CD4-positive, alpha-beta memory T cell (primary cell): Measurements from ENCODE around the gene PHACTR3. TPM values are rescaled to one million over a fixed set of nuclear protein-coding genes. Genes with fewer than 3 reads are reported as not detected.

ENCODE experiments used
- CTCF ChIA-PET: fragments of 350-600 bp; sonication (Branson Sonifier 250); formaldehyde crosslinking; loops from one replicate; lab custom pipeline; 2021; ENCODE audit warnings: inconsistent platforms; ENCODE audit not compliant: partially characterized antibody; lab: Charles Lee
- POLR2A ChIA-PET: fragments of 350-600 bp; sonication (Branson Sonifier 250); formaldehyde crosslinking; loops from one replicate; lab custom pipeline; 2021; ENCODE audit not compliant: partially characterized antibody; lab: Charles Lee
- DNase-seq, 5 donors: peaks; one replicate each; pipeline versions ENCODE4 v3.0.0 to v3.0.0-alpha.2; 2020 to 2022; ENCODE audit warnings: mixed read lengths in 1 of 5
- H3K27ac ChIP-seq: one replicate; pipeline ENCODE4 v1.7.0; 2013; ENCODE audit warnings: low read depth, low read length
- H3K27me3 ChIP-seq: 2 replicates; pipeline ENCODE4 v1.7.0; 2013; ENCODE audit warnings: mild to moderate bottlenecking, low read length, moderate library complexity; ENCODE audit not compliant: insufficient read depth
- H3K36me3 ChIP-seq: 2 replicates; pipeline ENCODE4 v1.7.0; 2013; ENCODE audit warnings: mild to moderate bottlenecking, low read length, moderate library complexity; ENCODE audit not compliant: insufficient read depth
- H3K4me1 ChIP-seq: 2 replicates; pipeline ENCODE4 v1.7.0; 2013; ENCODE audit warnings: mild to moderate bottlenecking, low read length, moderate library complexity; ENCODE audit not compliant: insufficient read depth
- H3K4me3 ChIP-seq, 2 donors: one replicate each; pipeline ENCODE4 v1.7.0; 2013; ENCODE audit warnings: low read length in 2 of 2, mild to moderate bottlenecking in 1 of 2
- H3K9me3 ChIP-seq, 2 donors: one replicate each; pipeline ENCODE4 v1.7.0; 2013; ENCODE audit warnings: low read length in 2 of 2, control low read depth in 1 of 2; ENCODE audit not compliant: control insufficient read depth in 1 of 2
- H3K27ac Mint-ChIP-seq, 7 donors: one replicate each; pipeline ENCODE4 v1.8.0; 2020 to 2021; ENCODE audit warnings: mixed read lengths in 7 of 7, mild to moderate bottlenecking in 6 of 7, inconsistent platforms in 3 of 7, moderate library complexity in 3 of 7
- H3K27me3 Mint-ChIP-seq, 2 donors: one replicate each; pipeline ENCODE4 v1.8.0; 2020 to 2021; ENCODE audit warnings: mixed read lengths in 2 of 2
- H3K36me3 Mint-ChIP-seq, 2 donors: one replicate each; pipeline ENCODE4 v1.8.0; 2020 to 2021; ENCODE audit warnings: mixed read lengths in 2 of 2, inconsistent platforms in 1 of 2, mild to moderate bottlenecking in 1 of 2
- H3K4me1 Mint-ChIP-seq, 4 donors: one replicate each; pipeline ENCODE4 v1.8.0; 2020 to 2021; ENCODE audit warnings: mixed read lengths in 4 of 4, mild to moderate bottlenecking in 1 of 4
- H3K4me3 Mint-ChIP-seq, 8 donors: one replicate each; pipeline ENCODE4 v1.8.0; 2020 to 2021; ENCODE audit warnings: mixed read lengths in 8 of 8, mild to moderate bottlenecking in 7 of 8, moderate library complexity in 6 of 8, inconsistent platforms in 3 of 8
- H3K9me3 Mint-ChIP-seq, 8 donors: one replicate each; pipeline ENCODE4 v1.8.0; 2020 to 2021; ENCODE audit warnings: mixed read lengths in 8 of 8, mild to moderate bottlenecking in 5 of 8, inconsistent platforms in 3 of 8, moderate library complexity in 1 of 8
- intact Hi-C: fragments of 100-400 bp; cut with micrococcal nuclease; formaldehyde crosslinking; loops from one replicate; pipeline ENCODE4 v1.15.1; 2023
- polyA plus RNA-seq, 2 donors: library from polyadenylated mRNA; unstranded; fragments of 300-500 nt; fragmentation: Illumina TruSeq; gene quantifications; one replicate each; pipeline ENCODE4 v1.2.3, GENCODE V29; 2021
- total RNA-seq, 2 experiments: library from RNA; stranded (reverse); gene quantifications; one replicate each; pipeline ENCODE4 v1.2.3, GENCODE V29; 2021

The PHACTR3 gene
- total and polyA plus RNA-seq, 4 experiments from 2014 or later, result not detected

- no peak for DNase-seq
- H3K9me3 ChIP-seq, result no peaks in the 10 kb centered on the region
- H3K27me3 ChIP-seq, result no peaks in the 10 kb centered on the region
- no peaks in the 10 kb centered on the region for H3K4me1 ChIP-seq
- Mint-ChIP-seq H3K36me3 (no peaks in the 10 kb centered on the region), H3K4me1 (peaks cover 0 to 2% (median 0%) of the 10 kb centered on the region in 4 donors), H3K27me3 (peaks cover 2% of the 10 kb centered on the region in 2 donors), H3K4me3 (no peak overlapping the region), H3K9me3 (peaks cover 0 to 2% (median 0%) of the 10 kb centered on the region in 8 donors), H3K27ac (no peak overlapping the region)
- H3K27ac ChIP-seq, result no peak overlapping the region
- no peak overlapping the region for H3K4me3 ChIP-seq
- intact Hi-C loops, result no loop called here
- H3K36me3 ChIP-seq, result no peaks in the 10 kb centered on the region
- ChIA-PET POLR2A (no interaction called here), CTCF (no interaction called here)
These were observed 139.0 kb downstream of the PHACTR3 start for GRCh38 chr20:59743308-59743707.

GRCh38 chr20:59743767-59744485, 139.6 kb downstream of the PHACTR3 start:
- peaks cover 0 to 2% (median 0%) of the 10 kb centered on the region in 4 donors for H3K4me1 Mint-ChIP-seq
- no peak overlapping the region for H3K27ac Mint-ChIP-seq

DNA sequence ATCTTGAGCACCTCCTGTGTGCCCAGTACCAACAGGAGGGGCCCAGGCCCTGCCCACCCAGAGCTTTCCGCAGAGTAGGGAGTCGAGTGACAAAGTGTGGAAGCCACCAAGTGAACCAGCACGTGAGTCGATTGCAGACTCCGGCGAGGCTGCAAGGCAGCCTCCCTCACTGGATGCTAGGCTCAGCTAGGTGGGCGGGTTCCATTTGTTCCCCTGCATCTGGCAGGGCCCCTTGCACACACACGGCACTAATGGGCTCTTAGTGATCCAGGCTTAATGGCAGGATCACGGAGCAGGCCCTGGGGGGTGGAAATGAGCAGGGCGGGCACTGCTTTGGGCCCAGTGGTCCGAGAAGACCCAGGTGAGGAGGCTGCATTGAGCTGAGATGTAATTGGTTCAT, 140.4 kb downstream of the PHACTR3 start:
- peaks cover 0 to 2% (median 0%) of the 10 kb centered on the region in 4 donors for H3K4me1 Mint-ChIP-seq
- POLR2A ChIA-PET, result no interaction called here
- H3K9me3 Mint-ChIP-seq, result no peaks in the 10 kb centered on the region
- no peak overlapping the region for H3K27ac Mint-ChIP-seq
- Histone ChIP-seq H3K4me3 (no peak overlapping the region), H3K36me3 (no peaks in the 10 kb centered on the region), H3K27me3 (no peaks in the 10 kb centered on the region), H3K27ac (no peak overlapping the region), H3K9me3 (no peaks in the 10 kb centered on the region), H3K4me1 (no peaks in the 10 kb centered on the region)
- intact Hi-C loops, result no loop called here
- H3K4me3 Mint-ChIP-seq, result no peak overlapping the region
- no peak for DNase-seq
- H3K36me3 Mint-ChIP-seq, result no peaks in the 10 kb centered on the region
- peaks cover 2% of the 10 kb centered on the region in 2 donors for H3K27me3 Mint-ChIP-seq
- CTCF ChIA-PET, result no interaction called here

More at GRCh38 chr20:59743767-59744485, 139.6 kb downstream of the PHACTR3 start:
- Mint-ChIP-seq H3K9me3 (peaks cover 0 to 2% (median 0%) of the 10 kb centered on the region in 8 donors), H3K27me3 (peaks cover 2% of the 10 kb centered on the region in 2 donors), H3K4me3 (no peak overlapping the region), H3K36me3 (no peaks in the 10 kb centered on the region)
- ChIA-PET POLR2A (no interaction called here), CTCF (no interaction called here)
- DNase-seq, result no peak
- H3K9me3 ChIP-seq, result no peaks in the 10 kb centered on the region
- H3K27ac ChIP-seq, result no peak overlapping the region
- no peaks in the 10 kb centered on the region for H3K4me1 ChIP-seq
- intact Hi-C loops, result no loop called here
- no peaks in the 10 kb centered on the region for H3K36me3 ChIP-seq
- no peaks in the 10 kb centered on the region for H3K27me3 ChIP-seq
- no peak overlapping the region for H3K4me3 ChIP-seq

DNA sequence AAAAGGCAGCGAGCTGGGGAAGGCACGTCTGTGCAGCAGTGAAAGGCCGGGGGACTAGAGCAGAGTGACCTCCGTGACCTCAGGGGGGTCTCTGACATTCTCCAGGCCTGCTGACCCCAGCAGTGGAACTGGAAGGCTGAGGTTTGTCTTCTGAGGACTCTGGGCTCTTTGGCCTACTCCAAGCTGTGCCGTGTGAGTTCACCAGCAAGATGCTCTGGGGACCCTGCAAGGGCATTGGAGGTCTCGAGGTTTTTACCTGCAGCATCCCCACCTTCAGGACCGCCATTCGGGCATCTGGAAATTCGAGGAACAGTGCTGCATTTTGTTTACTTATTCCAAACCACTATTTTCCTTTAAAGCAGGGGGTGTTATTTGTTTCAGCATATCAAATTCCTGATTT, 140.9 kb downstream of the PHACTR3 start:
- Histone ChIP-seq H3K4me1 (no peaks in the 10 kb centered on the region), H3K4me3 (no peak overlapping the region), H3K9me3 (no peaks in the 10 kb centered on the region), H3K27me3 (no peaks in the 10 kb centered on the region), H3K36me3 (no peaks in the 10 kb centered on the region), H3K27ac (no peak overlapping the region)
- no peak overlapping the region for H3K4me3 Mint-ChIP-seq
- H3K4me1 Mint-ChIP-seq, result peaks cover 0 to 2% (median 0%) of the 10 kb centered on the region in 4 donors
- DNase-seq, result no peak
- H3K27ac Mint-ChIP-seq, result no peak overlapping the region
- H3K27me3 Mint-ChIP-seq, result peaks cover 2 to 4% of the 10 kb centered on the region in 2 donors
- intact Hi-C loops, result no loop called here
- ChIA-PET CTCF (no interaction called here), POLR2A (no interaction called here)
- H3K9me3 Mint-ChIP-seq, result no peaks in the 10 kb centered on the region
- no peaks in the 10 kb centered on the region for H3K36me3 Mint-ChIP-seq

- intact Hi-C loops, result no loop called here
- no peaks in the 10 kb centered on the region for H3K36me3 Mint-ChIP-seq
These were observed 141.4 kb downstream of the PHACTR3 start for GRCh38 chr20:59745716-59746115.

GRCh38 chr20:59746155-59746554, 141.8 kb downstream of the PHACTR3 start:
- Mint-ChIP-seq H3K4me1 (peaks cover 0 to 2% (median 0%) of the 10 kb centered on the region in 4 donors), H3K9me3 (no peaks in the 10 kb centered on the region), H3K36me3 (no peaks in the 10 kb centered on the region), H3K27ac (no peak overlapping the region), H3K4me3 (no peak overlapping the region), H3K27me3 (peaks cover 2 to 4% of the 10 kb centered on the region in 2 donors)
- no peak overlapping the region for H3K4me3 ChIP-seq
- no peak overlapping the region for H3K27ac ChIP-seq
- CTCF ChIA-PET, result no interaction called here
- no peaks in the 10 kb centered on the region for H3K27me3 ChIP-seq
- no peaks in the 10 kb centered on the region for H3K4me1 ChIP-seq
- H3K9me3 ChIP-seq, result no peaks in the 10 kb centered on the region
- intact Hi-C loops, result no loop called here
- H3K36me3 ChIP-seq, result no peaks in the 10 kb centered on the region
- no peak for DNase-seq
- POLR2A ChIA-PET, result no interaction called here

More at GRCh38 chr20:59745716-59746115, 141.4 kb downstream of the PHACTR3 start:
- peaks cover 0 to 2% (median 0%) of the 10 kb centered on the region in 4 donors for H3K4me1 Mint-ChIP-seq
- peaks cover 2 to 4% of the 10 kb centered on the region in 2 donors for H3K27me3 Mint-ChIP-seq
- no peaks in the 10 kb centered on the region for H3K9me3 Mint-ChIP-seq
- POLR2A ChIA-PET, result no interaction called here
- H3K27ac Mint-ChIP-seq, result no peak overlapping the region
- Histone ChIP-seq H3K36me3 (no peaks in the 10 kb centered on the region), H3K4me3 (no peak overlapping the region), H3K4me1 (no peaks in the 10 kb centered on the region), H3K27ac (no peak overlapping the region), H3K9me3 (no peaks in the 10 kb centered on the region), H3K27me3 (no peaks in the 10 kb centered on the region)
- no peak for DNase-seq
- CTCF ChIA-PET, result no interaction called here
- H3K4me3 Mint-ChIP-seq, result no peak overlapping the region

GRCh38 chr20:59747671-59748515, 143.6 kb downstream of the PHACTR3 start:
- Mint-ChIP-seq H3K4me1 (no peaks in the 10 kb centered on the region), H3K9me3 (no peaks in the 10 kb centered on the region), H3K27me3 (peaks cover 0 to 2% of the 10 kb centered on the region in 2 donors), H3K27ac (no peak overlapping the region), H3K4me3 (no peak overlapping the region), H3K36me3 (no peaks in the 10 kb centered on the region)
- POLR2A ChIA-PET, result no interaction called here
- H3K36me3 ChIP-seq, result no peaks in the 10 kb centered on the region
- intact Hi-C loops, result no loop called here
- H3K27ac ChIP-seq, result no peak overlapping the region
- H3K4me1 ChIP-seq, result no peaks in the 10 kb centered on the region
- H3K4me3 ChIP-seq, result no peak overlapping the region
- DNase-seq, result no peak
- H3K9me3 ChIP-seq, result no peaks in the 10 kb centered on the region
- CTCF ChIA-PET, result no interaction called here
- H3K27me3 ChIP-seq, result no peaks in the 10 kb centered on the region
